Renal cortical epithelial cell (primary cell): Measurements from ENCODE around the gene EPN3. TPM values are rescaled to one million over a fixed set of nuclear protein-coding genes. Genes with fewer than 3 reads are reported as not detected.
A peak's percentile ranks its signal among the peaks of the same experiment; 100 is the strongest.

ENCODE experiments used
- DNase-seq: peaks from one replicate; pipeline ENCODE4 v3.0.0-alpha.2; 2011; ENCODE audit warnings: low read depth
- total RNA-seq: library from RNA; depleted of rRNA; stranded (reverse); fragments of >200 nt; gene quantifications from 2 replicates; pipeline ENCODE4 v1.2.3, GENCODE V29; 2014

Gene EPN3
- total RNA-seq, 1 donor from 2014 or later = 0.99 TPM

DNA sequence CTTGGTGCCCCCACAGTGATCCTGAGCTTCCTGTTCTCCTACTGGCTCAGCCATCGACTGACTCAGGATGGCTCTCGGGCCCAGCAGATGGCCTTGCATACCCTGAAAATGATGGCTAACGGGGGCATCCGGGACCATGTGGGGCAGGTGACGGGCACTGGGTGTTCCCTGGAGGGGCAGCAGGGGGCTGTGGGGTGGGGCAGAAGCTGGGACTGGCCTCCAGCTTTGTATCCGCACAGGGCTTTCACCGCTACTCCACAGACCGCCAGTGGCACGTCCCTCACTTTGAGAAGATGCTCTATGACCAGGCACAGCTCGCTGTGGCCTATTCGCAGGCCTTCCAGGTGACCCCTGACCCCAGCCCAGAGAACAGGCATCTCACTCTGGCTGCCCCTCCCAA is 17.4 kb downstream of the EPN3 start:
- no peak for DNase-seq

DNA sequence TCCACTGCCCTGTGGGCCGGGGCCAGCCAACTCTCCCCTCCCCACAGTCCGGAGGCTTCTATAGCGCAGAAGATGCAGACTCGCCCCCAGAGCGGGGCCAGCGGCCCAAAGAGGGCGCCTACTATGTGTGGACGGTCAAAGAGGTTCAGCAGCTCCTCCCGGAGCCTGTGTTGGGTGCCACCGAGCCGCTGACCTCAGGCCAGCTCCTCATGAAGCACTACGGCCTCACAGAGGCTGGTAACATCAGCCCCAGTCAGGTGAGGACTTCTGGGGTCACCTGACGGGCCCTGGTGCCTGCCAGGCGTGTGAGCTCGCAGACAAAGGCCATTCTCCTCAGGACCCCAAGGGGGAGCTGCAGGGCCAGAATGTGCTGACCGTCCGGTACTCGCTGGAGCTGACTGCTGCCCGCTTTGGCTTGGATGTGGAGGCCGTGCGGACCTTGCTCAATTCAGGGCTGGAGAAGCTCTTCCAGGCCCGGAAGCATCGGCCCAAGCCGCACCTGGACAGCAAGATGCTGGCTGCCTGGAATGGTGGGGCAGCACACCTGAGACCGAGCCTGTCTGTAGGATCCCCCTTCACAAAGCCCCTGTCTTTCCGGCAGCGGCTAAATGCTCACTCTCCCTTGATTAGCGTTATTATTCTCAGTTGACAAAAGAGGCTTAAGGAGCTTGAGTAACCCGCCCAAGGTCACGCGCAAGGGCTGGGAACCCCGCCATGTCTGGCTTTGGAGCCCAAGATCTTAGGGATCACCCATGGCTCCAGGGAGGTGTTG is 18.3 kb downstream of the EPN3 start:
- DNase-seq = peak; percentile 73

DNA sequence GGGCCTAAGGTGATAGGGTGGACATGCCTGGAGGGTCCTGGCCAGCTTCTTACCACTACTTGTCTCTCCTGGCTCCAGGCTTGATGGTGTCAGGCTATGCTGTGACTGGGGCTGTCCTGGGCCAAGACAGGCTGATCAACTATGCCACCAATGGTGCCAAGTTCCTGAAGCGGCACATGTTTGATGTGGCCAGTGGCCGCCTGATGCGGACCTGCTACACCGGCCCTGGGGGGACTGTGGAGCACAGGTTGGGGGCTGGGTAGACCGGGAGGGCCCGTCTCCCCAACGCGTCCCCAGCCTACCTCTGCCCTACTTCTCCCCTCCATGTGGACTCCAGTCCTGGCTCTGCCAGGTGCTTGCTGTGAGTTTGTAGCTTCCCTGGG is 18.9 kb downstream of the EPN3 start:
- DNase-seq = no peak

DNA sequence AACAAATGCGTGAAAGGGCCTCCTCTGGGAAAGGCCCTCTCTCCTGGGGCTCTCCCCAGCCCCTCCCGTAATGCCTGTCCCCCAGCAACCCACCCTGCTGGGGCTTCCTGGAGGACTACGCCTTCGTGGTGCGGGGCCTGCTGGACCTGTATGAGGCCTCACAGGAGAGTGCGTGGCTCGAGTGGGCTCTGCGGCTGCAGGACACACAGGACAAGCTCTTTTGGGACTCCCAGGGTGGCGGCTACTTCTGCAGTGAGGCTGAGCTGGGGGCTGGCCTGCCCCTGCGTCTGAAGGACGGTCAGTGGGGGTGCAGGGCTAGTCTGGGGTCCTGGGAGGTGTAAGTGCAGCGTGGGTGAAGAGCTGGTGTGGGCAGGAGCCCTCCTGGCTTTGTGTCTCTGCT is 19.3 kb downstream of the EPN3 start:
- no peak for DNase-seq

DNA sequence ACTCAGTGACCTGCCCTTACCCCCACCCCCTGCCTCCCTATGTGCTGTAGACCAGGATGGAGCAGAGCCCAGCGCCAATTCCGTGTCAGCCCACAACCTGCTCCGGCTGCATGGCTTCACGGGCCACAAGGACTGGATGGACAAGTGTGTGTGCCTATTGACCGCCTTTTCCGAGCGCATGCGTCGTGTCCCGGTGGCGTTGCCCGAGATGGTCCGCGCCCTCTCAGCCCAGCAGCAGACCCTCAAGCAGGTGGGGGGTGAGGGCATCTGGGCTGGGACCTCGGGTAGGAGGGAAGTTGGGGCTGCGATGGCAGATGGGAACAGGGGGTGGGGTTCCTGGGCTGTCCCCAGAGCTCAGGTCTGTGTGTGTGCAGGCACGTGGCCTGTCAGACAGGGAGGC is 21.7 kb downstream of the EPN3 start:
- DNase-seq = no peak

DNA sequence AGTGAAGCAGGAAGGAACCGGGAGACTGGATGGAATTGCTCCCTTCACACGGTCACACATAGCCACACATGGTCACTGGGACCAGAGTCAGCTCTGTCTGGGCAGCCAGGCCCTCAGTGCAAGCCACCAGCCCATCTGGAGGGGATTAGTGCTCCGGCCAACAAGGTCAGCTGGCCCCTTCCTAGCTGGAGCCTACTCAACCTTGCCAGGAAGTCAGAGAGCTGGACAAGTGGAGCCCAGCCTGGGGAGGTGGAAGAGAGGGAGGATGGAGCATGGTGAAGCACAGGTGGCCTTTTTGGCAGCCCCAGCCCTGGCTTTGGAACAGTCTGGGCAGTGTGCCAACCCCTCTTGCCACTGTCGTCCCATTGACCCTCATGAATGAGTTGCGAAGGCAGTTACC is 24.3 kb downstream of the EPN3 start:
- DNase-seq = no peak

DNA sequence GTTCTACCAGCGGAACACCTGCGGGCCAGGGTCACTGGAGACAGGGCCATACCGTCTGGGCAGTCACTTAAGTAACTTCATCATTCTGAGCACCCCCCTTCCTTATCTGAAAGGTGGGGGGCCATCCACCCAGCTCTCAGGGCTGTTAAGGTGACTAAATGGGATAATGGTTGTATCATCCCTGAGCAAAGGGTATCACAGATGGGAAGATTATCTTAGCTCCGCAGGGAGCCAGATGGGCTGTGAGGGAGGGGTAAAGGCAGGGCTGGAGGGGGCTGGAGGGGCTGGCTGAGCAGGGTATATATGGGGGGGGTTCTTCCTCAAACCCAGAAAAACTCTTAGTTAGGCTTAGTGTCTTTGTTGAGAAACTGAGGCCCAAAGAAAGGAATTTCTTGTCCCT is 25.1 kb downstream of the EPN3 start:
- no peak for DNase-seq

DNA sequence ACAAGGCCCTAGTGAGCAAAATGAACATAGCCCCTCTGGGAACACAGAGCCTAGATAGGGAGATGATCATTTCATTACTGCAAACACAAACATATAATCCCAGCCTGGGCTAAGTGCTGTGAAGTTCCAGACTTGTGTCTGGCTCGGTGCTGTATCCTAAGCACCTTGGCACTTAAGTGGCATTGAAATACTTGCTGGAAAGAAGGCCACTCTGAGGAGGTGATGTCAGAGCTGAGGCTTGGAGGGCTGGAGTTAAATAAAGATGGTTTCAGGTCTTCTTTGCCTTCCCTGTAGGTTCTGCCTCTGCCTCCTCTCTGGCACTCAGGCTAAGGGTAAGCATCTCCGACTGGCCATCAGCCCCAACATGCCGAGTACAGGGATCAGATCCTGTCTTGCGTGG is 25.6 kb downstream of the EPN3 start:
- no peak for DNase-seq

DNA sequence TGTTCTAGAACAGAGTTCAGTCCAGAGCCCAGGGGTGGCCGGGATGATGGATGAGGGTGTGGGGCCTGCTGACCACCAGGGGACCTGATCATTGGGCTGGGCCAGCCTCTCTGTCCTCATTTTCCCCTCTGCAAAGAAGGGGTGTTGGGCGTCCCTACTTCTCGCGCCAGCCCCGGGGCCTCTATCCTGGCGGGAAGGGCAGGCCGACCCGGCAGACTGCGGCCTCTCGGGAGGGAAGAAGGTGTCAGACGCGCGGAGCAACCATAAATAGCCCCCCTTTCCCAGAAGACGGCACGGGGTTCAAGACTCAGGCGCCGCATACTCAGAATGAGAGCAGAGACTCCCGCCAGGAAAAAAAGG is 26.0 kb downstream of the EPN3 start:
- no peak for DNase-seq

DNA sequence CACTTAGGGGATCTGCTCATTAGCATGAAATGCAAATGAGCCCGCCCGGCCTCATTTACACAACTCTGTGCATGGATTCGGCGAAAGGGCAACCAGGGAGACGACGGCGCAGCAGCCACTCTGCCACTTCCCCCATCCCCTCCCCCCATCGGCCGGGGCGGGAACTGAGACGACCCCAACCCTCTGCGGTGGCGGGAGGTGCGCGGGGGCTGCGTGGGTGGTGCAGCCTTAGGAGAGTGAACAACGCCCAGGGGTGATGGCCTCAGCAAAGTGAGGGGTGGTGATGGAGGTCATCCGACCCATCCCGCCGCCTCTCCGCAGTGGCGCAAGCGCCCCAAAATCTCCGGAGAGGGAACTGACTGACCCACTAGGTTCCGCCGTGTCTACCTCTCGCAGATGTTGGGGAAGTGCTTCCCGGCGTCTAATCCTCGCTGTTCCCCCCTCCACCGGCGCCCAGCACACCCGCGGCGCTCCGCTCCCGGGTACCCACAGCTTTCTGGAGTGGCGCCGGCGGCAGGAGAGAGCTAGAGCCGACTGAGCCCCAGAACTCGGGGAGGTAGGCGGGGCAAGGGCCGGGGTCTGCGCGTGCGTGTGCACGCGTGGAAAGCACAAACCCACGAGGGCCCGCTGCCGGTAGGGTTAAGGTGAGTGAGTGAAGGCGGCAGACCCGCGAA is 26.5 kb downstream of the EPN3 start:
- no peak for DNase-seq

DNA sequence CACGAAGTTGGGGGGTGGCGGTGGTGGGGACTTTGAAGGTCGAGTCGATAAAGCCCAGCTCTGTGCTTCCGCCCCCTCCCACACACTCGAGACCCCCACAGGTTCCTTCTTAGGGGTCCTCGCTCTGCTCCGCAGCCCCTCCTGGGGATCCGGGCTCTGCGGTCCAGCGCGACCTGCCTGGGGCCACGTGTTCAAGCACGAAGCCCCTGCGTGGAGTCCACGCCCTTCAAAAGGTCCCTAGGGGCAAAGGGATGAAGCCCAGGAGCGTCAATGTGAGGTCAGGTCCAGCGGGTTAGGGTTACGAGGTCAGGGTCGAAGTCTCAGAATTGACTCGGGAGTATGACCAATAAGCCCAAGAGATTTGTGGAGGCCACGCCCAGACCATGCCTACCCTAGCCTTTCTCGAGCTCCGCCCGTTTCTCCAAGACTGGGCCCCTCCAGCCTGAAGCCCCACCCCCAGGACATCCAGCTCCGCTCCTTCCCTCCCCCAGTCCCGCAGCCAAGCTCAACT is 27.2 kb downstream of the EPN3 start:
- DNase-seq = peak; percentile 19

DNA sequence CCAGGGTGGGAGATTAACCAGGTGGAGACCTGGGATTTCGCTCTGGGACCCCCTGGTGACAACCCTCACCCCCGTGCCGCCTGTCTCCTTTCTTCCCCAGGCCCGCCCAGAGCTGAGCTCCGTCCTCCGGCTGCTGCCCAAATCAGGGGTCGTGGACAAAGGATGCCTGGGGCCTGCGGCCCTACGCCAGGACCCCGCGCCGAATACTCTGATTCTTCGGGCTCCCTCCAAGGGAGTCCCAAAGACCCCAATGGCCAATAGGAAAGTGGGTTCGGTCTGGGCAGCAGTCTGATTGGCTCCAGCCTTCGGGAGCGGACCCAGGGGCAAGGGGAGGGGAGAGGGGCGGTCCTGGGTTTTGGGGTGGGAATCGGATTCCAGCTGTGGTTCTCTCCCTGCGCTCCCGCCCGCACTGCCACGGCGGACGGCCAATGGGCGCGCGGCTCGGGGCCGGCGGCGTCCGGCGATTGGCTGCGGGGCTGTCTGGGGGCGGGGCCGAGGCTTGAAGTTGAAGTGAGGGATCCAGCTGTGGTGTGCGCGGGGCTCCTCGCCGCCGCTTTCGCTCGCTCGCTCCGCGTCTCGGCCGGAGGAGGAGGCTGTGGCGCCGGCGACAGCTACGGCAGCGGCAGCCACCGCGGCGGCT is 27.8 kb downstream of the EPN3 start, which contains the start of gene CACNA1G:
Gene CACNA1G (plus strand): TSS at position 531 of the 640 bp plus-strand sequence. CDS start 745 bp downstream, outside the sequence.
- peak; percentile 23 for DNase-seq

DNA sequence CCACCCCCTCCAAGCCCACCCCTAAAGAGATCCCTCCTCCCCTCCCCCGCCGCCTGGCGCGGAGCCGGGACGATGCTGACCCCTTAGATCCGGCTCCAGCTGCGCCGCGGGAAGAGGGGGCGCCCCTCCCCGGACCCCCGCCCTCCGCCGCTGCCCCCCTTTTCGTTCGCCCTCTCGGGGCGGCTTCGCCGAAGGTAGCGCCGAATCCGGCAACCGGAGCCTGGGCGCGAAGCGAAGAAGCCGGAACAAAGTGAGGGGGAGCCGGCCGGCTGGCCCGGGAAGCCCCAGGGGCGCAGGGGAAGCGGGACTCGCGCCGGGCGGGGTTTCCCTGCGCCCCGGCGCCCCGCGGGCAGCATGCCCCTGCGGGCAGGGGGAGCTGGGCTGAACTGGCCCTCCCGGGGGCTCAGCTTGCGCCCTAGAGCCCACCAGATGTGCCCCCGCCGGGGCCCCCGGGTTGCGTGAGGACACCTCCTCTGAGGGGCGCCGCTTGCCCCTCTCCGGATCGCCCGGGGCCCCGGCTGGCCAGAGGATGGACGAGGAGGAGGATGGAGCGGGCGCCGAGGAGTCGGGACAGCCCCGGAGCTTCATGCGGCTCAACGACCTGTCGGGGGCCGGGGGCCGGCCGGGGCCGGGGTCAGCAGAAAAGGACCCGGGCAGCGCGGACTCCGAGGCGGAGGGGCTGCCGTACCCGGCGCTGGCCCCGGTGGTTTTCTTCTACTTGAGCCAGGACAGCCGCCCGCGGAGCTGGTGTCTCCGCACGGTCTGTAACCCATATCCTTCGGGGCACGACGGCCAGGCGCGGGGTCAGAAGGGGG is 28.6 kb downstream of the EPN3 start:
- no peak for DNase-seq

DNA sequence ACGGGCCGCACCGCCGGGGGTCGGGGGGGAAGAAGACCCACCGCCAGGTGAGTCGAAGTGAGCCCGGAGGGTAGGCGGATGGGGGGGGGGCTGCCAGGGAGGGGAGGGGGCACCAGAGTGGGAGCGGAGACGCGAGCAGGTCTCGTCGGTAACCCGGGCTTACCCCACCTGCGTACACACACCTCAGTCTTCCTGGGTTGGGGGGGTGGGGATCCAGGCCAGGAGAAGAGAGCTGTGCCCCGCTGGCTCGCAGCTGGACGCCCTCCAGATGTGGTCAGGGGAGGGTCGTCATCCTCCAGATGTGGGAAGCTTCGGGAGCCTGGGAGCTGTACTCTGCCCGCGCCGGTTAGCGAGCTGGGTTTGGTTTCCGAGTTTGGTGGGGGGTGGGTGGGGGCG is 29.2 kb downstream of the EPN3 start:
- DNase-seq = no peak

DNA sequence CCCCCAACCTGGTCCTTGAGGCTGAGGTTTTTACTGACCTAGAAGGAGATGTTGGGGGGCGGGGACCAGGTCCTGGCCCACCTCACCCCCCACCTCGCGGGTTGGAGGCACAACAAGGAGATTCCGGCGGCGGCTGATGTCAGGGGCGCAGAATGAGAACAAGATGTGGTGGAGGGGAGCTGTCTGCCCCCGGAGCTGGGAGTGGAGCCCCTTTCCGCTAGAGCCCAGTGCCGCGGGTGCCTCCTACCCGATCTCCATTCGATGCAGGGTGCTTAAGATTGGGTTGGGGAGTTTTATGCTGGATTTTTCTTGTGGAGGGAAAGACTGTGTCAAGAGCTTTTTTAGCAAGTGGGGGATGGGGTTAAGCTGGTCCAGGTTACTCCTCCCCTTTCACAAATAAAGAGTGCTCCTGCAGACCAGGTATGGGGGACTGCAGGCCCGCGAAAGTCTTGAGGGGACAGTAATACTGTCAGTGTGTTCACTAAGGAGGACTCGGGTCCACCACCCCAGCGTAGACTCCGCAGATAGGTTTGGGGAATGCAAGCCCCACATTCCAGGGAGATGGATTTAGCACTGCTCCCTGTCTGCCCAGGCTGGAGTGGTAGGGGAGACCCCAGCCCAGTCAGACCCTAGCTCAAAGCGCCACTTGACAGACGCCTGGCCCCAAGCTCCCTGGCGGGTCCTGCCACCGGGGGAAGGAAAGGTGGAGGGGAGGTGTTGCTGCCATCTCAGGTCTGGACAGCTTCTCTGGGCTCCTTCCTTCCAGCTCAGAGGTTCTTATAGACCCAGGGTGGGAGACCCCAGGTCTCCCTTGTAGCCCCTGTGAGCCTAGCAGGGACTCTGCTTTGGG is 29.9 kb downstream of the EPN3 start:
- no peak for DNase-seq

DNA sequence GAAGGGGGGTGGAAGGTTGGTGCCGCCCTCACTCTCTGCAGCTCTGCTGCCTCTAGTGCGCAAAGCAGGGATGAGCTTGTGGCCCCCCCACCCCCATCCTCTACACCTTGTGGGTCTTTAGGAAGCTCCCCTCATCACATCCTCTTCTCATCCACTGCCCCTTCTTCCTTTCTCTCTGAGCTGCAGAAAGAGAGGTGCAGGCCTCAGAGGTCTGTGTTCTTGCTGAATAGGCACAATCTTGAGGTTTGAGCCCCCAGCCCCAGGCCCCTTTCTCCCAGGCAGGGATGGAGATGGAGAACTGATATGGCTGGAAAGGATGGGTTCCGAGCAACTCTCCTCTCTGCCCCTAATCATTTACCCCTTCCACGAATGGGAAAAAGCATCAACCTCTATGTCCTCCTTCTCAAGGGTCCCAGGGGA is 30.6 kb downstream of the EPN3 start:
- no peak for DNase-seq

DNA sequence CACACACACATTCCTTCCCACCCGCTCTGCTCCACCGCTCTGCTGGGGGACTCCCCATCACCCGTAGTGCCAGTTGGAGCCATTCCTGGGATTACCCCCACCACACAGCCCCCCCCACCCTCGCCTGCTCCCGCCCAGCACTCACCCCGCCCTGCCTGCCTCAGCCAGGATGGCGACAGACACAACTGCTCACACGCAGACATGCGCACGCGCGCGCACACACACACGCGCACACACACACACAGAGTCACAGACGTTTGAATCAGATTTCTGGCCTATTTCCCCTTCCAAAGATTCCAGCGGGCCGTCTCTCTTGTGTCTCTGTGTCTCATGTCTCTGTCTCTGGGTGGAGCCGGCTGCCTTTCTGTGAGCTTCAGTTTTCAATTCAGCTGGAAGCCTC is 32.4 kb downstream of the EPN3 start:
- no peak for DNase-seq

DNA sequence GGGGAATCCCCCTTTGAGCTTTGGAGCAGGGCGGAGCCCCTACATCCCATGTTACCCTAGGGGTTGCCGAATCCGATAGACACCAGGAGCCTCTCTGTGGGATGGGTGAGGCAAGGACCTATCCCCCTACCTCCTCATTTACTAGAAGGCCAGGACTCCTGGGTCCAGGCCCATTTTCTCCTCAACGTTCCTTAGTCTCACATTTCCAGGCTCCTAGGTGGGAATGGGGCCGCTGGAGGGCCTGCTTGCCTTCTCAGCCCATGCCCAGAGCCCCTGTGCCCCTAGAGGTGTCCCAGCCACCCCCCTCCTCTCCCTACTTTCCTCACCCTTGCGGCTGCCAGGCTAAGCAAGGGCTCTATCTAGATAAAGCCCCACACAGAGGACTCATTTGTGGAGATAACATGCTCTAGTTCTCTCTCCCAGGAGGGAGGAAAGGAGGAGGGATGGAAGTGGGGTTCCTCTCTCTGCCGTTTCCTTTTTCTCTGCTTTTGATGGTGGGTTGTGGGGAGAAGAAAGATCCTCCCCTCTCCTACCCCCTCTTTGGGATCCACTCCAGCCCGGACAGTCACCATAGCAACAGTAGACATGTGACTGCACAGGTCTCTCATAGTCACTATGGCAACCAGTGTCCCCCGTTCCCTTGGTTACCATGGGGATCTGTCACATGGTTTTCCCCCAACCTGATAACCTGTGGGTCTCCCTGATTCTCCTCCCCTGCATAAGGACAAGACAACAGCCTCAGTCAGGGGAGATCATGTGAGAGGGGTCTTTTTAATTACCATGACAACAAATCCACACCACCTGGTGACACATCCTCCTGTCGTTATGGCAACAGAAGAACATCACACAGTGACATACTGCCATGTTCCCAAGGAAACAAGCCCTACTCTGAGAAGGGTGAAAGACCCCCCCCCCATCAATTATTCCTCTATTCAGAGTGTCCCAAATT is 33.1 kb downstream of the EPN3 start:
- peak; percentile 29 for DNase-seq

DNA sequence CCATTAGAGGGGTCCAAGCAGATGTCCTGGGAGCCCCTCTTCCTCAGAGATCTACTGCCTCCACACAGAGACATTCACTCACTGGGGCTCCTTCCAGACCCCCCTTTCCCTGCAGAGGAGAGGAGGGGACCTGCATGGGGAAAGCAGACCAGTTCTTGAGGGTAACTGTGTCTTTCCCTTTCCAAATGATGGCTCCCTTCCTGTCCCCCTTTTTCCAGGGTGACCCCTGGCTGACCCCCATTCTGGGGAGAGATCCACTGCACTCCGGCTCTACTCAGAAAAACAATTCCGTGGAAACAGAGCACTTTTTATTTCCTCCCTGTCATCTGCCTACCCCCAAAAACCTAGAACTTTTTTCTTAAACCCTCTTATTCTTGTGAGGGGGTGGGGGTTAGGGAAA is 34.4 kb downstream of the EPN3 start:
- DNase-seq = no peak

DNA sequence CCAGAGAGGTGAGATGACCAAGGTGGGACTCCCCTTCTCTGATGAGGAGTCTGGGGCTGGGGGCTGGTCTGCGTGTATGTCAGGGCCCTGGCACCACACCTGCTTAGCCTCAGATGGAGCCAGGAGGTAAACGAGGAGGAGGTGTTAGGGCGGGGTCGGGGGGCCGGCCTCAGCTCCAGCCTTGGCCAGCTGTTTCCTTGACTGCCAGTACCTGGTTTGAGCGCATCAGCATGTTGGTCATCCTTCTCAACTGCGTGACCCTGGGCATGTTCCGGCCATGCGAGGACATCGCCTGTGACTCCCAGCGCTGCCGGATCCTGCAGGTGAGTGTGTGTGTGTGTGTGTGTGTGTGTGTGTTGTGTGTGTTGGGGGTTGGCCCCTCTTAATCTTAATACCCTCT is 36.1 kb downstream of the EPN3 start:
- no peak for DNase-seq
